HG02973 (cell line): ENCODE measurements around the gene EFTUD2.
"Not testable (repeated sequence)": the region's sequence is repeated elsewhere in the genome, so short reads cannot be mapped to it uniquely, and the experiment has no call there.

Experiments
- ATAC-seq: cut with Tn5 transposase; IDR thresholded peaks from one replicate; pipeline ENCODE4 v1.9.1; 2021; ENCODE audit warnings: moderate library complexity; ENCODE audit not compliant: unreplicated experiment

Gene EFTUD2

GRCh38 chr17:44850025-44850424, 49.2 kb downstream of the EFTUD2 start:
- no peak for ATAC-seq

GRCh38 chr17:44848961-44849489, 50.2 kb downstream of the EFTUD2 start:
- no peak for ATAC-seq

- no peak for ATAC-seq
Measured at GRCh38 chr17:44848257-44848795, 50.9 kb downstream of the EFTUD2 start.

GRCh38 chr17:44847586-44847985, 51.7 kb downstream of the EFTUD2 start, which contains the start of gene HIGD1B:
Gene HIGD1B, plus strand, starts transcription at chr17:44847883. Its CDS starts 270 bp downstream, at chr17:44848153.
- no peak for ATAC-seq

GRCh38 chr17:44846206-44846605, 53.0 kb downstream of the EFTUD2 start:
- no peak for ATAC-seq

- no peak for ATAC-seq
Measured at GRCh38 chr17:44844390-44844830, 54.8 kb downstream of the EFTUD2 start.

- no peak for ATAC-seq
Measured at GRCh38 chr17:44842748-44843147, 56.5 kb downstream of the EFTUD2 start.

GRCh38 chr17:44840936-44841335, 58.3 kb downstream of the EFTUD2 start:
- no peak for ATAC-seq

- no peak for ATAC-seq
Measured at GRCh38 chr17:44840274-44840673, 59.0 kb downstream of the EFTUD2 start.

- ATAC-seq: no peak
Measured at GRCh38 chr17:44837196-44837595, 62.0 kb downstream of the EFTUD2 start.

- no peak for ATAC-seq
Measured at GRCh38 chr17:44832805-44833204, 66.4 kb downstream of the EFTUD2 start.

- no peak for ATAC-seq
Measured at GRCh38 chr17:44831371-44831770, 67.9 kb downstream of the EFTUD2 start.

- no peak for ATAC-seq
Measured at GRCh38 chr17:44830359-44831288, 68.6 kb downstream of the EFTUD2 start.

- no peak for ATAC-seq
Measured at GRCh38 chr17:44829523-44830358, 69.5 kb downstream of the EFTUD2 start, which contains the start of gene GJC1. Gene GJC1, minus strand, starts transcription at chr17:44830287. Its CDS starts 24,470 bp downstream, at chr17:44805817.

- no peak for ATAC-seq
Measured at GRCh38 chr17:44828919-44829522, 70.2 kb downstream of the EFTUD2 start.

GRCh38 chr17:44827863-44828262, 71.4 kb downstream of the EFTUD2 start:
- ATAC-seq: no peak

GRCh38 chr17:44826123-44826790, 73.0 kb downstream of the EFTUD2 start:
- no peak for ATAC-seq

GRCh38 chr17:44825236-44825635, 74.0 kb downstream of the EFTUD2 start:
- ATAC-seq: not testable (repeated sequence)

GRCh38 chr17:44820631-44821212, 78.5 kb downstream of the EFTUD2 start:
- ATAC-seq: no peak

- ATAC-seq: not testable (repeated sequence)
Measured at GRCh38 chr17:44818508-44818907, 80.7 kb downstream of the EFTUD2 start.
